Stimulated activated CD4-positive, alpha-beta T cell treated with anti-CD3 and anti-CD28 coated beads, Interleukin-12 subunit alpha, Interleukin-12 subunit beta, amount 100 ng/mL, for 24 hours (primary cell): Measurements from ENCODE around the gene GPER1.

Experiments
- DNase-seq, 2 experiments: peaks; one replicate each; pipeline ENCODE4 v3.0.0-alpha.2; 2020; ENCODE audit warnings: low read depth in 2 of 2

GPER1 gene

GRCh38 chr7:1087465-1087814 lies 473 bp upstream of the GPER1 start:
- DNase-seq: no peak

- DNase-seq: no peak
Observed at GRCh38 chr7:1090236-1090635, 2.3 kb downstream of the GPER1 start.

DNA sequence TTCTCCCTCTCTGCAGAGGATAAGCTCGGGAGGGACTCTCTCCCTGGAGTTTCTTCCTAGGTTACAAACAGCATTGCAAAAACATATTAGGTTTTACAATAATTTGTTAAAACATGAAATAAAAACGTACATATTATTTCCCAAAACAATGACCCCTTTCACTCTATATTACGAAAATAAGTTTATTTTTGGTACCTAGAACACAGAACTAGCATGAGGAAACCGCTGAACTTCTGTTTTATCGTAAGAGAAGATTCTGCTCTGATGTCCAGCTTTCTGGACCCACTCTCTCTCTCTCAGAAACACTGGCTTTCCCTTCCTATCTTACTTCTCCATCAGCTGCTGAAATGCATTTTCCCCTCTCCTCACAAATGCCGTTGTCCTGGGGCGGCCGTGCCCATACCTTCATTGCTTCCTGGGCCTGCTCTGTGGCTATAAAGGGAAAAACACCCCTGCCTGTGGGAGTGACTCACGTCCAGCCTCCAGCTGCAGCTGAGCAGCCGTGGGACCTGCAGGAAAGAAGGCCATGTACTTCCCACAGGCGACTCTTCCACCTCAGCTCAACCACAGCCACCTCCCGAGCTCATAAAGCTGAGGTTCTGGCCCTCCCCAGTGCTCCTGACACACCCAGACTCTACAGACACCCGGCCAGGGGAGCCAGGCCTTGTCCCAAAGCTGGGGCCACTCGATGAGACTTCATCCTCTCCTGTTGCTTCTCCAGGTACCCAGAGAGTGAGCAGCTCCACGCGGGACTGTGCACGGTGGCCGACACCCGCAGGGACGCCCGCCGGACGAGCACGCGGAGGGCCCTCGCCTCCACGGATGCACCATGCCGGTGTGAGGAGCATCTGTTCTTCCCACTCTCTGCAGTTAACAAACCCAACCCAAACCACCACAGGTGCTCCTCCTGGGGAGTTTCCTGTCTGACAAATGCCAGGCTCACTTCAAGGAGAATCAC lies 3.1 kb downstream of the GPER1 start:
- no peak for DNase-seq

DNA sequence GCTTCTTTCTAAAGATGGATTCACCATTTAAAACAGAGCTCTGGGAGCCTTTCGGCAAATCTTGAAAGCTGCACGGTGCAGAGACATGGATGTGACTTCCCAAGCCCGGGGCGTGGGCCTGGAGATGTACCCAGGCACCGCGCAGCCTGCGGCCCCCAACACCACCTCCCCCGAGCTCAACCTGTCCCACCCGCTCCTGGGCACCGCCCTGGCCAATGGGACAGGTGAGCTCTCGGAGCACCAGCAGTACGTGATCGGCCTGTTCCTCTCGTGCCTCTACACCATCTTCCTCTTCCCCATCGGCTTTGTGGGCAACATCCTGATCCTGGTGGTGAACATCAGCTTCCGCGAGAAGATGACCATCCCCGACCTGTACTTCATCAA lies 3.7 kb downstream of the GPER1 start:
- no peak for DNase-seq

DNA sequence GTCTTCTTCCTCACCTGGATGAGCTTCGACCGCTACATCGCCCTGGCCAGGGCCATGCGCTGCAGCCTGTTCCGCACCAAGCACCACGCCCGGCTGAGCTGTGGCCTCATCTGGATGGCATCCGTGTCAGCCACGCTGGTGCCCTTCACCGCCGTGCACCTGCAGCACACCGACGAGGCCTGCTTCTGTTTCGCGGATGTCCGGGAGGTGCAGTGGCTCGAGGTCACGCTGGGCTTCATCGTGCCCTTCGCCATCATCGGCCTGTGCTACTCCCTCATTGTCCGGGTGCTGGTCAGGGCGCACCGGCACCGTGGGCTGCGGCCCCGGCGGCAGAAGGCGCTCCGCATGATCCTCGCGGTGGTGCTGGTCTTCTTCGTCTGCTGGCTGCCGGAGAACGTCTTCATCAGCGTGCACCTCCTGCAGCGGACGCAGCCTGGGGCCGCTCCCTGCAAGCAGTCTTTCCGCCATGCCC lies 4.3 kb downstream of the GPER1 start:
- no peak for DNase-seq

GRCh38 chr7:1092806-1093501 lies 5.0 kb downstream of the GPER1 start:
- DNase-seq: no peak

DNA sequence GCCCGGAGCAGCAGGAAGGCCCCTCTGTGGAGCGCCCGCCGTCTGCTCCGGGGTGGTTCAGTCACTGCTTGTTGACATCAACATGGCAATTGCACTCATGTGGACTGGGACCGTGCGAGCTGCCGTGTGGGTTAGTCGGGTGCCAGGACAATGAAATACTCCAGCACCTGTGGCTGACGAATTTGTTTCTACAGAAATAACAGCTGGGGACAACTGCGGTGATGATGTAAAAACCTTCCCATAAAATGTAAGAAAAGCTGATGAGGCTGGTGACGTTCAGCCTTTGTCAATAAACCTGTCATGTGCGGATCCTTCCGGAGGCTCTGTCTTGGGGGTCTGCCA lies 5.6 kb downstream of the GPER1 start:
- DNase-seq: no peak

DNA sequence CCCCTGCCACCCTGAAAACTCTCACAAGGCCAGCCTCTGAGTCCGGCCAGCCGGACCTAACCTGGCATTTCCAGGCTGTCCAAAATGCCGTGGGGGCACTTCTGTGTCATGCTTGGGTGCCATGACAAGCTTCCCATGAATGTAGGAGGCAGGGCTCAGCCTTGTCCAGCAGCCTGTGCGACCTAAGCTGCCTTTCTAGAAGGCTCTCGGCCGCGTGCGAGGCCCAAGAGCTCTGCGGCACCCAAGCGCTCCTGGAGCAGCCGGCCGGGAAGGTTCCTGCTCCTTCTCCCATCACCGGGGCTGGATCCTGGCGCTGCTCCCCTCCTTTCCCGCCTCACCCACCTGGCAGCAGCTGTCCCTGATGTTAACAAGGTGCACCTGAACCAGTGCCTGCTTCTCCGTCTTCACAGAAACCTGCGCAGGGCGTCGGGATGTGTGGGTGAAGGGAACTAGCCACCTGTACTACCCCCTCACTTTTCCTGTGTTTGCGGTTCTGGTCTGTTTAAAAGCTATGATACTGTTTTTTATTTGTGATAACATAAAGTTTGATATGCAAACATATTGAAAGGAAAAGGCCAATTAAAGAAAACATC lies 6.1 kb downstream of the GPER1 start:
- DNase-seq: no peak

DNA sequence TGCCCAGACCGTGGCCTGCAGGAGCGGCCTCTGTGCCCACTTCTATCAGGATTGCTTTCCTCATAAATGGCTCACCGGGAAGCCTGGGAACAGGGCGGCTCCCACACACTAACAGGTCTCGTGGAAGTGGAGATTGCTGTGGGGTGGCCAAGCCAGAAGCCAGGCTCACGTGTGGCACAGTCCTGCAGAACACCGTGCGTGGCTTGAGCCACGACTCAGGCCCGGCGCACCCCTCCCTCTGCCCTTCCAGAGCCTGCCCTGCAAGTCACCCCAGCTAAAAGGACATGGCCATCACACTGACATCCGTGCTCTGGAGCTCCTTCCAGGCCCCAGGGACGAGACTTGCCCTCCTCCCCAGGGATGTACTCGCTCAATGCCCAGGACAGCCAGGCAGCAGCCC lies 7.0 kb downstream of the GPER1 start:
- no peak for DNase-seq

DNA sequence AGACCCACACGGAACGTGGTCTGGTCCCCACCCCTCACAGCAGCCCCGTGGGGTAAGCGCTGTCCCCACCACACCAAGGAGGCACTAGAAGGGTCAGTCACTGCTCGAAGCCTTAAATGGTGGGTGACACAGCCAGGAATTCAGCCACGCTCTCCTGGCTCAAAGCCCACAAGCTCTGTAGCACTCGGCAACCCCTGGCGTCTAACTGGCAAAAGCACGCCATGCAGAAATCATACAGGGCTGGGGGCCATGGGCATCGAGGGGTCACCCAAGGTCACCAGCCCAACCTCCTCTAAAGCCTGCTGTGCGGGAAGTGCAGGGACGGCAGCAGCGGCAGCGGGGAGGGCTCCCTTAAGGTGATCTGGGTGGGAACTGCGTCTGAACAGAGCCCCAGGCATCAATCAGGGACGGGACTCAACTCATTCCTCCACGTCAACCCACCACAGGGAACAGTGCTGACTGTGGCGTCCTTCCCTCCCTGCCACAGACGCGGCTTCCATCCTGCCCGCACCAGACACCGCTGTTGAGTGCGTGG lies 7.8 kb downstream of the GPER1 start:
- no peak for DNase-seq

DNA sequence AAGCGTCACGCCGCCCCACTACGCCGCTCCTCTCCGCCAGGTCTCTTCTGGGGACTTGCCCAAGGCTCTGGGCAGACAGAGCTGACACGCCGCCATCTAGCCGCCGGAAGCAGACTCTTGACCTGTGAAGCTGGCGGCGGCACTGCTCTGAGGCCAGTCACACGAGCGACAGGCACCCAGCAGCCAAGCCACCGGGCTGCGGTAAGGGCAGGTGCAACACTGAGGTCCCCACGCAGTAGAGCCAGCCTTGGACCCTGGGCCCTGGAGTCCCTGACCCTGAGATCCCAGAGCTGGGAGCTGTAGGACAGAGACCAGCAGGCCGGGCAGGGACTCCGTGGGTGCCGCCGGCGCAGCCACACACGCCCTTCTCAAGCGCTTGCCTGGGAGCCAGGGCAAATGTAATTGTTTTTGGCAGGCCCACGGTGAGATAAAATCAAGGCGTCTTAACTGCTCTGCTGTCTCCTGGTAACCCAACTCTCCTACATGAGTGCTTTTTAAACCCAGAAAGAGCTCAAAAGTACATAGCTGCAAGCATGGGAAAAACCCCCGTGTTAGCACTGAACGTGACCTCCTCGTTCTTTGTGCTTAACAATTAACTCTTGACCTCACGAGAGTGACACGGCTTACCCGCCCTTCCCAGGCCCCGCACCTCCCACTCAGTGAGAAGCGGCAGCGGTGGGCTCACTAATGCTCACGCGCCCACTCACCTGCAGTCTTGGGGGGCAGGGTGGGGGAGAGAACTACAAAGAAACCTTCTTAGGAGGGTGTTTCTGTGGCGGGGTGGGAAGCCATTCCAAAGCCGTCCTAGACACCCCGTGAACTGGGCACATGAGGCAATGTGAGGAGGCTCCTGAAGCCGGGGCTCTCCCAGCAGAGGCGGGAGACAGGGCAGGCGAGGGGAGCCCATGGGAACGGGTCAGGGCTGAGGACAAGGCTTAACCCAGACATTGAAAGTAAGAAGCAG lies 8.5 kb downstream of the GPER1 start:
- DNase-seq: no peak

- DNase-seq: no peak
Observed at GRCh38 chr7:1097120-1097504, 9.2 kb downstream of the GPER1 start.

DNA sequence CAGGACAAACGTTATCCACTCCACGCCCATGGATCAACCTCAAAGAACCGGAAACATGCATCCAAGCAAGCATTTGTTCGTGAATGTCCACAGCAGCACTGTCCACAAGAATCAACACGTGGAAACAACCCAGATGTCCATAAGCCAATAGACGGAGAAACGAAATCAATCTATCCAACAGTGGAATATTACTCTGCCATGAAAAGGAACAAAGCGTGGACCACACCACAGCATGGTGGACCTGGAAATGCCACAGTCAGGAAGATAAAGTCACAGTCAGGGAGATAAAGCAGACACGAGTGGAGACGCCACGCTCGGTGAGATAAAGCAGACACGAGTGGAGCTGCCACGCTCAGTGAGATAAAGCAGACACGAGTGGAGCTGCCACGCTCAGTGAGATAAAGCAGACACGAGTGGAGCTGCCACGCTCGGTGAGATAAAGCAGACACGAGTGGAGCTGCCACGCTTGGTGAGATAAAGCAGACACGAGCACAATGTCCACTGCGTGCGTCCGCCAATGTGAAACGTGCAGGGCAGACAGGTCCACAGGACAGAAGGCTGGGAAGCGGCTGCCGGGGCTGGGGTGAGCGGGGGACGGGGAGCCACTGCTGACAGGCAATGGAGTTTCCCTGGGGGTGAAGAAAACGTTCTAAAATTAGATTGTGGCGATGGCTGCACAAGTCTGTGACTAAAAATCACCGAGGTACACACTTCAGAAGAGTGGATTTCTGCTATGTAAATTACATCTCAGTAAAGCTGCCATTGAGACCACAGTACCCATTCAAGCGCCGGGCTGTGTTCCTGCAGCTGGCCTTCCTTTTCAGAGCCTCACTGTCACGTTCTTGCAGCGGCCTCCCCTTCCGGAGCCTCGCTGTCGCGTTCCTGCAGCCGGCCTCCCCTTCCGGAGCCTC lies 10.6 kb downstream of the GPER1 start:
- no peak for DNase-seq

DNA sequence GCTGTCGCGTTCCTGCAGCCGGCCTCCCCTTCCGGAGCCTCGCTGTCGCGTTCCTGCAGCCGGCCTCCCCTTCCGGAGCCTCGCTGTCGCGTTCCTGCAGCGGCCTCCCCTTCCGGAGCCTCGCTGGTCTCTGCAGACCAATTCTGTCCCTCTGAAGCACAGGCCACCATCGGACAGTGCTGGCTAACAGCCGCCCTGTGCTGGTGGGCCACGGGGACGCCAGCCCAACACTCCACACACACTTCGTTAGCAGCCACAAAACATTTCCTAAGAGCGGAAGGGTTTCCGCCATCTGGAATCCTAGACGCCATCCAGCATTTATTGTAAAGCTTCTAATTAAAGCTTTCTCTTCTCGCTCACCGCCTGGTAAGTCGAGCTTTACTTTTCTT lies 11.2 kb downstream of the GPER1 start:
- no peak for DNase-seq

GRCh38 chr7:1099637-1100036 lies 11.7 kb downstream of the GPER1 start:
- no peak for DNase-seq

- DNase-seq: no peak
Observed at GRCh38 chr7:1100386-1100785, 12.5 kb downstream of the GPER1 start.

DNA sequence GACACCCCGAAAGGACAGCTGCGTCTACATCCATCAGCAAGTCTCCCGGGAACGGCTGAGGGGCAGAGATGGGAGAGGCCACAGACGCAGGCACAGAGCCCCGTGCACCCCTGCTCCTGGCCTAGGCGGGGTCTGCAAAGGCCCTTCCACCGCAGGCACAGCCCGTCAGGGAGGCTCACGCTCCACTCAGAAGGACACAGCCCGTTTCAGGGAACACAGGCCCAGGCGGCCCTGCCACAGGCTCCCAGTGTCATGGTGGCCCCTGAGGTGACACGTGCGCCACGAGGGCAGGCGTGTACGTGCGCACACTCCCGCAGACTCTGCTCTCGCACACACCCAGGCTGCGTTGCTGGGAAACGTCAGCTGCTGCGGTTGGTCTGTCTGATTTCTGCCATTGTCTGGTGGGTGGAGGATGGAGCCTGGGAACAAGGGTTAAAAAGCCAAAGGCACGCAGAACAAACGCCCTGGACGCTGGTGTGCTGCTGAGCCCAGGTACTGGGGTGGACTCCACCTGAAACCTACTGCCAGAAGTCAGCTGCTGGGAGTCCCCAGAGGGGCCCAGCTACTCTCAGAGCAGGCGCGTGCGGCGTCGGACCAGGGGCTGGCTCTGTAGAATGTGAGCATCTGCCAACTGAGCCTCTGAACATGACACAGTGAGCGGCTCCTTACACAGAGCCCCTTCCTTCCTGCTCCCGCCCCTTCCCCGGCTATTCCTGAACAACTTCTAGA lies 13.1 kb downstream of the GPER1 start:
- DNase-seq: no peak

GRCh38 chr7:1101563-1102431 lies 13.9 kb downstream of the GPER1 start:
- no peak for DNase-seq
